Measurements from ENCODE around the gene SPG7. TPM values are rescaled to one million over a fixed set of nuclear protein-coding genes. Genes with fewer than 3 reads are reported as not detected.

Gene SPG7
- total and polyA plus RNA-seq, 2 of the 4 experiments (the other 2 are of a cell fraction), result 94.6 to 96.8 TPM

DNA sequence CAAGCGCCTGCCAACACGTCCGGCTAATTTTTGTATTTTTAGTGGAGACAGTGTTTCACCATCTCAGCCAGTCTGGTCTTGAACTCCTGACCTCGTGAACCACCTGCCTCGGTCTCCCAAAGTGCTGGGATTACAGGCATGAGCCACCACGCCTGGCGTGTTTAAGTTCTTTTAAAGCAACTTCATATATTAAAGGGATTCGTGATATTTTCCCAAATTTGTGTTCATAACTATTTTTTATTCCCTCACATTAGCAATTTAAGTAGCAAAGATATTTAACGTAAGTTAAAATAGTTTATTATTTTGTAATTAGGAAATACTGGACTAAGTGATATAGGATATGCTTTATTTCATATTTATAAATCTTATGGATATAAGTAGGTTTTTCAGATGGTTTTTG is 4.2 kb downstream of the SPG7 start:
- H4K8ac ChIP-seq (ENCODE audit: low read depth in 2 of 2, low read length in 2 of 2), result no peak overlapping the region
- no peaks in the 10 kb centered on the region for H3K27me3 ChIP-seq (ENCODE audit: control insufficient read depth, insufficient read depth, low read length)
- no peak overlapping the region for H3K23ac ChIP-seq (ENCODE audit: low read depth, low read length)
- TF ChIP-seq CEBPB (IDR thresholded peaks at IDR 0.05; ENCODE audit: low read depth, low read length), result no peak
- no peak for TF ChIP-seq MAFK (IDR thresholded peaks at IDR 0.05; ENCODE audit: low read depth, low read length)
- TF ChIP-seq MXI1 (IDR thresholded peaks at IDR 0.05; ENCODE audit: borderline replicate concordance, low read depth, low read length), result no peak
- TF ChIP-seq NFE2L2 (IDR thresholded peaks at IDR 0.05; ENCODE audit: low read depth, low read length), result no peak
- no peak for TF ChIP-seq RAD21 (IDR thresholded peaks at IDR 0.05; ENCODE audit: low read length)
- TF ChIP-seq USF2 (IDR thresholded peaks at IDR 0.05; ENCODE audit: low read depth, low read length), result no peak
- dilution Hi-C loops (cut with HindIII; ENCODE audit: low sequenced_read_pairs, unreplicated experiment) (no loop called here), in situ Hi-C loops (cut with MboI; ENCODE audit: low sequenced_read_pairs) (no loop called here), intact Hi-C loops (cut with micrococcal nuclease) (no loop called here)
- no peaks in the 10 kb centered on the region for H3K9me3 ChIP-seq (ENCODE audit: control insufficient read depth, insufficient read depth, low read length)
- H2AK9ac ChIP-seq (replicated peaks; ENCODE audit: low read depth, low read length, poor library complexity), result no peak overlapping the region
- H3K4ac ChIP-seq (ENCODE audit: low read depth, low read length), result no peak overlapping the region
- H3K56ac ChIP-seq (ENCODE audit: extremely low read depth, insufficient read depth, low read length), result no peak overlapping the region
- peaks cover 21% of the 10 kb centered on the region for H4K20me1 ChIP-seq (ENCODE audit: insufficient read depth, low read length)
- peaks cover 31 to 50% of the 10 kb centered on the region in 2 experiments for H3K79me1 ChIP-seq (ENCODE audit: low read depth in 1 of 2, low read length in 2 of 2)
- H2BK5ac ChIP-seq (ENCODE audit: low read depth, low read length, poor library complexity, severe bottlenecking), result no peak overlapping the region
- H3K4me1 ChIP-seq (ENCODE audit: control insufficient read depth, insufficient read depth, low read length), result 0 out of 2 replicates have a peak, but pooled peaks cover 2% of the 10 kb centered on the region
- H2BK120ac ChIP-seq (ENCODE audit: low read depth, low read length), result no peak overlapping the region
- H3K9ac ChIP-seq (ENCODE audit: low read depth, low read length), result no peak overlapping the region
- H3K9me1 ChIP-seq (ENCODE audit: insufficient read depth, low read length), result peaks cover 3% of the 10 kb centered on the region; the same call in 1 of the 2 replicates
- H4K5ac ChIP-seq (ENCODE audit: low read depth, low read length), result no peak overlapping the region
- H2AK5ac ChIP-seq (ENCODE audit: low read depth, low read length), result no peak overlapping the region
- no peak overlapping the region for H3K14ac ChIP-seq (replicated peaks; ENCODE audit: low read depth, low read length)
- peaks cover 38% of the 10 kb centered on the region for H3K36me3 ChIP-seq (ENCODE audit: control insufficient read depth, insufficient read depth, low read length)
- no peak overlapping the region for H3K18ac ChIP-seq (ENCODE audit: low read depth, low read length)
- no peak overlapping the region for H2AFZ ChIP-seq (replicated peaks; ENCODE audit: low read length, poor library complexity)
- WGBS, 2 experiments (ENCODE audit: extremely low coverage in 2 of 2, insufficient read length in 1 of 2), result 100% methylated on average over 1 of the region's 9 CpGs
- no peak for DNase-seq
- H4K91ac ChIP-seq (ENCODE audit: insufficient read depth, low read depth, low read length), result no peak overlapping the region
- no TSS peak for BruUV-seq (replicated peaks)
- no peak overlapping the region for H2BK20ac ChIP-seq (ENCODE audit: low read depth, low read length)
- ATAC-seq (ENCODE audit: low read depth), result no peak
- CTCF ChIA-PET, result no interaction called here
- POLR2A ChIA-PET (ENCODE audit: unreplicated experiment), result no interaction called here
- no peak overlapping the region for H3K27ac ChIP-seq (ENCODE audit: insufficient read depth, low read length)
- no peak overlapping the region for H2BK15ac ChIP-seq (ENCODE audit: low read depth, low read length)
- H3K4me2 ChIP-seq (ENCODE audit: low read depth, low read length), result no peak overlapping the region
- no peak overlapping the region for H3K4me3 ChIP-seq (ENCODE audit: insufficient read depth, low read depth, low read length)

Data from IMR-90 (cell line).